GM12878 (cell line): Measurements from ENCODE around the gene KCNQ1. TPM values are rescaled to one million over a fixed set of nuclear protein-coding genes. Genes with fewer than 3 reads are reported as not detected.
A peak's percentile ranks its signal among the peaks of the same experiment; 100 is the strongest.

Source experiments
- ATAC-seq: fragments of 200-7000 bp; cut with Tn5 transposase; 3 replicates; pipeline ENCODE4 v1.9.1; 2020; ENCODE audit warnings: mild to moderate bottlenecking, moderate library complexity
- BruUV-seq: library from RNA; stranded (reverse); fragments of 400-500 nt; replicated peaks from 2 replicates; lab custom pipeline; 2021; lab: Mats Ljungman, UMichigan
- CTCF ChIA-PET: fragments of 300-600 bp; sonication (Branson Sonifier 250); formaldehyde crosslinking; extraction: SDS; loops from one replicate; lab custom pipeline; 2021; ENCODE audit warnings: inconsistent platforms; lab: Yijun Ruan, JAX
- POLR2A ChIA-PET: fragments of 350-600 bp; formaldehyde crosslinking; extraction: SDS; loops from one replicate; lab custom pipeline; 2021; ENCODE audit warnings: inconsistent platforms; lab: Charles Lee
- RAD21 ChIA-PET: fragments of 300-600 bp; sonication (Branson Sonifier 250); formaldehyde crosslinking; loops from one replicate; lab custom pipeline; 2023; ENCODE audit warnings: antibody characterized with exemption; ENCODE audit not compliant: unreplicated experiment; lab: Charles Lee
- SMC1A ChIA-PET: fragments of 300-600 bp; sonication (Branson Sonifier 250); formaldehyde crosslinking; loops from one replicate; lab custom pipeline; 2023; ENCODE audit not compliant: unreplicated experiment, uncharacterized antibody; lab: Charles Lee
- DNase-seq: peaks from one replicate; pipeline ENCODE4 v3.0.0-alpha.2; 2011; ENCODE audit warnings: low read depth, low spot score
- FAIRE-seq: peaks from 3 replicates; lab custom pipeline; 2011; peaks lifted over from hg19 to GRCh38; lab: Jason Lieb, UNC
- H2AFZ ChIP-seq: 2 replicates; pipeline ENCODE4 v1.6.0; 2011; ENCODE audit warnings: low read depth, low read length, control low read depth; ENCODE audit not compliant: control insufficient read depth
- H3K27ac ChIP-seq: 2 replicates; pipeline ENCODE4 v1.5.1; 2011; ENCODE audit warnings: control low read depth; ENCODE audit not compliant: control insufficient read depth, insufficient read depth
- H3K27me3 ChIP-seq, 2 experiments: replicated peaks in 1 of 2; 2 replicates each; pipeline versions ENCODE4 v1.6.0 to v1.6.1; 2011; ENCODE audit warnings: low read length in 1 of 2; ENCODE audit not compliant: control insufficient read depth in 2 of 2, insufficient read depth in 2 of 2
- H3K36me3 ChIP-seq, 2 experiments: 2 replicates each; pipeline ENCODE4 v1.5.1; 2011; ENCODE audit warnings: low read length in 1 of 2; ENCODE audit not compliant: control insufficient read depth in 2 of 2, insufficient read depth in 2 of 2
- H3K4me1 ChIP-seq: 2 replicates; pipeline ENCODE4 v1.6.1; 2011; ENCODE audit warnings: mild to moderate bottlenecking, low read length, moderate library complexity, mixed read lengths; ENCODE audit not compliant: control insufficient read depth, insufficient read depth
- H3K4me2 ChIP-seq: 2 replicates; pipeline ENCODE4 v1.6.0; 2011; ENCODE audit warnings: control low read depth; ENCODE audit not compliant: control insufficient read depth, insufficient read depth
- H3K4me3 ChIP-seq: fragments of 200-600 bp; sonication (generic); 2 replicates; pipeline ENCODE4 v1.5.1; 2016
- H3K79me2 ChIP-seq: 2 replicates; pipeline ENCODE4 v1.6.0; 2011; ENCODE audit warnings: low read length; ENCODE audit not compliant: control insufficient read depth, insufficient read depth
- H3K9ac ChIP-seq: 2 replicates; pipeline ENCODE4 v1.8.0; 2011; ENCODE audit warnings: low read length, control low read depth, mixed read lengths; ENCODE audit not compliant: control insufficient read depth, insufficient read depth
- H3K9me3 ChIP-seq: replicated peaks from 3 replicates; pipeline ENCODE4 v1.5.1; 2011; ENCODE audit warnings: mild to moderate bottlenecking, low read length; ENCODE audit not compliant: control insufficient read depth, insufficient read depth
- H4K20me1 ChIP-seq: 2 replicates; pipeline ENCODE4 v1.6.0; 2011; ENCODE audit not compliant: control insufficient read depth, insufficient read depth
- ATF2 ChIP-seq: IDR thresholded peaks from 2 replicates; pipeline ENCODE4 v1.6.1; 2012; ENCODE audit warnings: low read length, inconsistent platforms
- ATF7 ChIP-seq: fragments of 450-650 bp; IDR thresholded peaks from 2 replicates; pipeline ENCODE4 v1.6.1; 2016; ENCODE audit warnings: low read depth, mild to moderate bottlenecking
- BHLHE40 ChIP-seq, 2 experiments: fragments of 450-650 bp in 1 of 2; IDR thresholded peaks; 2 replicates each; pipeline ENCODE4 v1.6.1; 2011 to 2017; ENCODE audit warnings: low read depth in 2 of 2, borderline replicate concordance in 1 of 2, improper control_type of control experiment in 1 of 2, low read length in 1 of 2, mild to moderate bottlenecking in 1 of 2
- CTCF ChIP-seq, 3 experiments: IDR thresholded peaks in 2 of 3; conservative IDR thresholded peaks in 1 of 3; 2 replicates each; pipeline ENCODE4 v1.5.1; 2011; ENCODE audit warnings: low read depth in 3 of 3, low read length in 3 of 3, mild to moderate bottlenecking in 3 of 3, control low read depth in 2 of 3, moderate library complexity in 2 of 3, inconsistent platforms in 1 of 3, mixed read lengths in 1 of 3; ENCODE audit not compliant: control insufficient read depth in 2 of 3, insufficient read depth in 1 of 3; ENCODE audit errors: extremely low read depth in 1 of 3
- E4F1 ChIP-seq: fragments of 450-650 bp; IDR thresholded peaks from 2 replicates; pipeline ENCODE4 v1.6.1; 2018; ENCODE audit warnings: borderline replicate concordance, mild to moderate bottlenecking; ENCODE audit not compliant: partially characterized antibody
- JUNB ChIP-seq: IDR thresholded peaks from 2 replicates; pipeline ENCODE4 v1.6.1; 2016; ENCODE audit warnings: antibody characterized with exemption, mild to moderate bottlenecking
- LARP7 ChIP-seq: fragments of 450-650 bp; IDR thresholded peaks from 2 replicates; pipeline ENCODE4 v1.6.1; 2017; ENCODE audit warnings: mild to moderate bottlenecking
- MEF2B ChIP-seq: fragments of 450-650 bp; IDR thresholded peaks from 2 replicates; pipeline ENCODE4 v1.6.1; 2018; ENCODE audit warnings: mild to moderate bottlenecking, moderate library complexity; ENCODE audit not compliant: partially characterized antibody, poor library complexity, severe bottlenecking
- MXI1 ChIP-seq: fragments of 150-350 bp; IDR thresholded peaks from 2 replicates; pipeline ENCODE4 v1.6.1; 2011; ENCODE audit warnings: low read depth, mild to moderate bottlenecking, inconsistent platforms, low read length, improper control_type of control experiment
- PAX5 ChIP-seq: IDR thresholded peaks from 2 replicates; pipeline ENCODE4 v1.6.1; 2011; ENCODE audit warnings: low read depth, low read length, borderline replicate concordance
- POLR2A ChIP-seq: IDR thresholded peaks from 2 replicates; pipeline ENCODE4 v1.6.1; 2011; ENCODE audit warnings: low read depth, mild to moderate bottlenecking, low read length
- RELA ChIP-seq: fragments of 450-650 bp; IDR thresholded peaks from 2 replicates; pipeline ENCODE4 v1.8.0; 2014; ENCODE audit warnings: borderline replicate concordance; ENCODE audit not compliant: partially characterized antibody
- SPI1 ChIP-seq: IDR thresholded peaks from 2 replicates; pipeline ENCODE4 v1.6.1; 2011; ENCODE audit warnings: low read depth, mild to moderate bottlenecking, low read length, moderate library complexity, borderline replicate concordance; ENCODE audit not compliant: insufficient read depth
- SREBF1 ChIP-seq: IDR thresholded peaks from 2 replicates; pipeline ENCODE4 v1.6.1; 2012; ENCODE audit warnings: mild to moderate bottlenecking, low read length
- SUPT20H ChIP-seq: IDR thresholded peaks from 2 replicates; pipeline ENCODE4 v1.6.1; 2011; ENCODE audit warnings: low read depth, mild to moderate bottlenecking, low read length, moderate library complexity, borderline replicate concordance; ENCODE audit not compliant: control insufficient read depth
- WRNIP1 ChIP-seq: IDR thresholded peaks from 2 replicates; pipeline ENCODE4 v1.6.1; 2011; ENCODE audit warnings: low read depth, low read length, improper control_type of control experiment, borderline replicate concordance
- ZNF274 ChIP-seq: IDR thresholded peaks from one replicate; pipeline ENCODE4 v1.8.0; 2011; ENCODE audit not compliant: insufficient read length, insufficient read depth
- WGBS: methylation state at CpG from one replicate; pipeline ENCODE4 v1.1.6; 2016; ENCODE audit warnings: low lambda C conversion rate; ENCODE audit not compliant: insufficient replicate concordance, insufficient coverage; ENCODE audit errors: missing lambda C conversion rate; 5-methylcytosine and 5-hydroxymethylcytosine counted together
- in situ Hi-C: fragments of 300-500 bp; cut with MboI; formaldehyde crosslinking; loops from 9 replicates; pipeline ENCODE4 v1.14.3; 2018; ENCODE audit warnings: mixed read lengths
- intact Hi-C: fragments of 100-400 bp; cut with micrococcal nuclease; formaldehyde crosslinking; loops from one replicate; pipeline ENCODE4 v1.14.2; 2022; ENCODE audit not compliant: unreplicated experiment
- polyA plus RNA-seq, 11 experiments: library from polyadenylated mRNA; depleted of rRNA in 4 of 11; unstranded in 6 of 11; stranded (reverse) in 5 of 11; fragments of >200 nt; fragmentation: Nextera tagmentation in 4 of 11; fragmentation: Illumina TruSeq in 1 of 11; extraction: Ambion mirVana in 4 of 11; extraction: Trizol in 1 of 11; gene quantifications; 1 replicate in 1 of 11; 2 replicates in 10 of 11; pipeline versions ENCODE4 v1.2.1 to v1.2.3, GENCODE V29; 2011 to 2016; ENCODE audit warnings: inconsistent platforms in 2 of 11, missing spikeins in 2 of 11, low read depth in 1 of 11
- total RNA-seq, 4 experiments: library from RNA; depleted of rRNA in 3 of 4; stranded (reverse); fragments of >200 nt in 3 of 4; fragmentation: Illumina TruSeq in 1 of 4; extraction: Trizol in 1 of 4; gene quantifications; 2 replicates each; pipeline versions ENCODE4 v1.2.1 to v1.2.3, GENCODE V29; 2013 to 2021

KCNQ1 gene
- total and polyA plus RNA-seq, 10 of the 15 experiments (the other 5 are each of a cell fraction or from before 2014, with no cell fraction given) = 0.03 to 0.15 (median 0.12) TPM; not detected in 7

- BruUV-seq = no TSS peak
- Histone ChIP-seq H3K27ac (no peak overlapping the region), H3K9me3 (no peaks in the 10 kb centered on the region), H3K36me3 (no peaks in the 10 kb centered on the region), H3K4me2 (peak overlapping the region; percentile 90), H2AFZ (peak overlapping the region; percentile 75), H3K79me2 (no peaks in the 10 kb centered on the region), H3K4me1 (peaks cover 4% of the 10 kb centered on the region), H3K9ac (peak overlapping the region; percentile 52), H3K4me3 (peak overlapping the region; percentile 58), H4K20me1 (no peaks in the 10 kb centered on the region), H3K27me3 (no peaks in the 10 kb centered on the region)
- intact Hi-C loops = loop anchor here (1.0 to 2.0 kb wide), 2 partner anchors 38 to 360 kb away; no protein-coding TSS in a partner anchor
- ATAC-seq (peak; percentile 80), FAIRE-seq (no peak), DNase-seq (no peak)
- 3% methylated on average over 26 of the region's 34 CpGs for WGBS
- RAD21 ChIA-PET = interaction anchor here (1.2 to 8.3 kb wide), 4 partner anchors 10 to 358 kb away, joined by 8 to 151 read pairs (median 12); partner anchors contain the start of gene PHLDA2
- CTCF ChIA-PET = interaction anchor here (0.6 to 10.2 kb wide), 16 partner anchors 10 to 587 kb away, joined by 3 to 233 read pairs (median 4); partner anchors contain the start of gene PHLDA2
- SMC1A ChIA-PET = interaction anchor here (0.9 to 6.9 kb wide), 8 partner anchors 10 to 365 kb away, joined by 3 to 108 read pairs (median 6); partner anchors contain the start of gene PHLDA2
- POLR2A ChIA-PET = interaction anchor here (0.8 to 1.3 kb wide), 2 partner anchors 10 to 38 kb away, joined by 4 to 6 read pairs; a partner anchor contains a TSS
- in situ Hi-C loops = no loop called here
- TF ChIP-seq JUNB (no peak), PAX5 (no peak), LARP7 (no peak), ATF2 (no peak), ZNF274 (no peak), E4F1 (no peak), SPI1 (0 out of 2 replicates have a peak, but pooled peaks have one; percentile 47), WRNIP1 (no peak), MEF2B (peak; percentile 55), MXI1 (no peak), SUPT20H (no peak), ATF7 (no peak), CTCF (IDR thresholded peaks at IDR 0.05 in 2 of 3, conservative IDR thresholded peaks at IDR 0.05 in 1 of 3; ENCODE audit: control insufficient read depth in 2 of 3, extremely low read depth in 1 of 3, insufficient read depth in 1 of 3, low read depth in 3 of 3, low read length in 3 of 3) (peak; percentile 82 to 92 (median 83)), SREBF1 (no peak), RELA (no peak), POLR2A (peak; percentile 59; the same call in 1 of the 2 replicates), BHLHE40 (IDR thresholded peaks at IDR 0.05; ENCODE audit: borderline replicate concordance in 1 of 2, low read depth in 2 of 2, low read length in 1 of 2) (peak in 1 of 2 experiments; percentile 24; a peak in 2 of 4 replicates)
Measured at GRCh38 chr11:2892215-2892966, 447.6 kb downstream of the KCNQ1 start.
